NCI-H2081 treated with DMSO at 0.1 percent for 48 hours (cell line): ENCODE measurements around the gene ZC3H7B.

Experiments
- DNase-seq: peaks from one replicate; lab custom pipeline; 2025; lab: John Stamatoyannopoulos, UW

ZC3H7B gene

GRCh38 chr22:41327124-41327523 lies 25.8 kb downstream of the ZC3H7B start:
- DNase-seq = no peak

- DNase-seq = no peak
These were observed 28.8 kb downstream of the ZC3H7B start for GRCh38 chr22:41330169-41330568.

GRCh38 chr22:41332217-41332939 lies 31.1 kb downstream of the ZC3H7B start:
- no peak for DNase-seq

GRCh38 chr22:41333806-41334205 lies 32.5 kb downstream of the ZC3H7B start:
- no peak for DNase-seq

- DNase-seq = no peak
These were observed 32.9 kb downstream of the ZC3H7B start for GRCh38 chr22:41334215-41334614.

- DNase-seq = no peak
These were observed 33.8 kb downstream of the ZC3H7B start for GRCh38 chr22:41334951-41335635.

- DNase-seq = no peak
These were observed 37.4 kb downstream of the ZC3H7B start for GRCh38 chr22:41338614-41339212.

- DNase-seq = no peak
These were observed 38.5 kb downstream of the ZC3H7B start for GRCh38 chr22:41339823-41340222.

- DNase-seq = no peak
These were observed 39.0 kb downstream of the ZC3H7B start for GRCh38 chr22:41340357-41340756.

GRCh38 chr22:41341012-41341411 lies 39.7 kb downstream of the ZC3H7B start:
- DNase-seq = no peak

- DNase-seq = no peak
These were observed 40.7 kb downstream of the ZC3H7B start for GRCh38 chr22:41341990-41342389.

- no peak for DNase-seq
These were observed 42.0 kb downstream of the ZC3H7B start for GRCh38 chr22:41343300-41343699.

GRCh38 chr22:41343717-41344116 lies 42.4 kb downstream of the ZC3H7B start:
- DNase-seq = no peak

- DNase-seq = no peak
These were observed 43.0 kb downstream of the ZC3H7B start for GRCh38 chr22:41344189-41344788.

GRCh38 chr22:41345807-41346335 lies 44.5 kb downstream of the ZC3H7B start:
- DNase-seq = no peak

GRCh38 chr22:41347066-41347859 lies 45.9 kb downstream of the ZC3H7B start:
- DNase-seq = no peak

- no peak for DNase-seq
These were observed 47.7 kb downstream of the ZC3H7B start for GRCh38 chr22:41348964-41349484.

- no peak for DNase-seq
These were observed 48.8 kb downstream of the ZC3H7B start for GRCh38 chr22:41350087-41350486.

GRCh38 chr22:41351011-41351410 lies 49.7 kb downstream of the ZC3H7B start:
- no peak for DNase-seq

- no peak for DNase-seq
These were observed 50.7 kb downstream of the ZC3H7B start for GRCh38 chr22:41352058-41352457.

- no peak for DNase-seq
These were observed 52.7 kb downstream of the ZC3H7B start for GRCh38 chr22:41353862-41354575.
